DOHH2 (cell line): ENCODE data around the gene SEC14L1.

Experiments used
- EZH2phosphoT487 ChIP-seq: fragments of 200-600 bp; sonication (generic); IDR thresholded peaks from 2 replicates; pipeline ENCODE4 v1.6.1; 2017; ENCODE audit warnings: borderline replicate concordance, mild to moderate bottlenecking, antibody characterized with exemption, low read length, moderate library complexity, mixed read lengths
- TF ChIP-seq, protein P1 (sequence below): fragments of 200-600 bp; sonication (generic); IDR thresholded peaks from one replicate; pipeline ENCODE4 v1.5.1; 2014; ENCODE audit warnings: antibody characterized with exemption, mild to moderate bottlenecking, low read depth, low read length; ENCODE audit not compliant: poor library complexity, severe bottlenecking

DNA sequence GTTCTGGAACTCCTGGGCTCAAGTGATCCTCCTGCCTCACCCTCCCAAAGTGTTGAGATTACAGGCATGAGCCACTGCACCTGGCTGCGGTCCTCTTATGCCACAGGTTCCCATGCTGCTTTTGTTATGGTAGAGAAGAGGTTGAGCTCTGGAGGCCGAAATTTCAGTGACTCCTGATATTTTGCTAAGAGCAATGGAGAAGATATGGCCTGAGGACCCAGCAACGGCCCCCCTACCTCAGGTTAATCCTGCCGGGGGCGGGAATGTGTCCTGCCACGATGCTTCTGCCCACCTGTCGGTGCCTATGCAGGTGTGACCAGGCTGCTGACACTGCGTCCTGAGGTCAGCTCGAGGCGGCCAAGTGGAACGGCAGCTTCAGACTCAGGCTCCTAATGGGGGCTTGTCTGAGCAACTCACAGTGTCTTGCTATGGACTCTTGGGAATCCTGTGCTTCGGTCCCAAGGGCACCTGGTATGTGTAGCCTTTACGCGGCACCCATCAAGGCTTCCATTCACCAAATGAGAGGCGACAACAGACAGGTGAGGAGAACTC is 7.6 kb upstream of the SEC14L1 start:
- TF ChIP-seq, protein P1, sequence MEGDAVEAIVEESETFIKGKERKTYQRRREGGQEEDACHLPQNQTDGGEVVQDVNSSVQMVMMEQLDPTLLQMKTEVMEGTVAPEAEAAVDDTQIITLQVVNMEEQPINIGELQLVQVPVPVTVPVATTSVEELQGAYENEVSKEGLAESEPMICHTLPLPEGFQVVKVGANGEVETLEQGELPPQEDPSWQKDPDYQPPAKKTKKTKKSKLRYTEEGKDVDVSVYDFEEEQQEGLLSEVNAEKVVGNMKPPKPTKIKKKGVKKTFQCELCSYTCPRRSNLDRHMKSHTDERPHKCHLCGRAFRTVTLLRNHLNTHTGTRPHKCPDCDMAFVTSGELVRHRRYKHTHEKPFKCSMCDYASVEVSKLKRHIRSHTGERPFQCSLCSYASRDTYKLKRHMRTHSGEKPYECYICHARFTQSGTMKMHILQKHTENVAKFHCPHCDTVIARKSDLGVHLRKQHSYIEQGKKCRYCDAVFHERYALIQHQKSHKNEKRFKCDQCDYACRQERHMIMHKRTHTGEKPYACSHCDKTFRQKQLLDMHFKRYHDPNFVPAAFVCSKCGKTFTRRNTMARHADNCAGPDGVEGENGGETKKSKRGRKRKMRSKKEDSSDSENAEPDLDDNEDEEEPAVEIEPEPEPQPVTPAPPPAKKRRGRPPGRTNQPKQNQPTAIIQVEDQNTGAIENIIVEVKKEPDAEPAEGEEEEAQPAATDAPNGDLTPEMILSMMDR = no peak
- TF ChIP-seq EZH2phosphoT487 = no peak
